H1 (cell line): ENCODE data around the gene HOGA1. TPM values are rescaled to one million over a fixed set of nuclear protein-coding genes. Genes with fewer than 3 reads are reported as not detected.

Experiments used
- EZH2 ChIP-seq: fragments of 200-600 bp; sonication (generic); IDR thresholded peaks from 2 replicates; pipeline ENCODE4 v1.7.1; 2012; ENCODE audit warnings: low read depth, mild to moderate bottlenecking, moderate library complexity, low read length, inconsistent platforms; ENCODE audit not compliant: severe bottlenecking
- JUND ChIP-seq: IDR thresholded peaks from 2 replicates; pipeline ENCODE4 v1.6.1; 2011; ENCODE audit warnings: mild to moderate bottlenecking, improper control_type of control experiment, low read length
- KDM1A ChIP-seq: fragments of 200-600, 300-600 bp; sonication (generic); IDR thresholded peaks from 2 replicates; pipeline ENCODE4 v1.7.1; 2016; ENCODE audit warnings: mild to moderate bottlenecking, low read length, borderline replicate concordance
- polyA plus RNA-seq, 7 experiments: library from polyadenylated mRNA; depleted of rRNA in 3 of 7; stranded (reverse) in 5 of 7; unstranded in 2 of 7; fragments of >200 nt in 5 of 7; fragments of 200-250 nt in 2 of 7; gene quantifications; 1 replicate in 5 of 7; 2 replicates in 1 of 7; 4 replicates in 1 of 7; pipeline versions ENCODE4 v1.2.1 to v1.2.3, GENCODE V29; 2011 to 2013; ENCODE audit warnings: missing spikeins in 2 of 7, mixed read lengths in 2 of 7
- total RNA-seq: library from RNA; stranded (reverse); fragmentation: NEBNext Ultra II Directional; extraction: Animal tissue kit (Norgen Biotek cat#: 25700); gene quantifications from 2 replicates; pipeline ENCODE4 v1.2.1, GENCODE V29; 2021
- TF ChIP-seq, protein P1 (sequence below): IDR thresholded peaks from 2 replicates; pipeline ENCODE4 v1.6.1; 2011; ENCODE audit warnings: low read length, improper control_type of control experiment
- TF ChIP-seq, protein P2 (sequence below): IDR thresholded peaks from 2 replicates; pipeline ENCODE4 v1.6.1; 2011; ENCODE audit warnings: low read depth, mild to moderate bottlenecking, low read length; ENCODE audit not compliant: insufficient read depth

The HOGA1 gene
- total and polyA plus RNA-seq, 2 of the 8 experiments (the other 6 are each of a cell fraction or from before 2014, with no cell fraction given) = 0.28 to 1.00 TPM

DNA sequence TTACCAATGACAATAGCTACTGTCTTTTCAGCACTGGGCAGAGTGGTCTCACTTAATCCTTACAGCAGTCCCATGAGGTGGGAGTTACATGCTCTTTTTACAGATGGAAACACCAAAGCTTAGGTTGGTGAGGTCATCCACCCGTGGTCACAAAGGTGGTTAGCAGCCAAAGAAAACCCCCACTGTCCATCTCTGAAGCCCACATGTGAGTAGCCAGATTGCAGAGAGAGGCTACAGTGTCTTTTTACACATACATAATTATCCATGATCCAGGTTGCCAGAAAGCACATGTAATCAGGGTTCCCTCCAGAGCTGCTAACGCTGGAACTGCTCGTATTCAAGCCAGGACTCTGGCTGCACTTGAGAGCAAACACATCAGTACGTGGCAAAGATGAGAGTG, 36.2 kb upstream of the HOGA1 start (continued):
- TF ChIP-seq, protein P1, sequence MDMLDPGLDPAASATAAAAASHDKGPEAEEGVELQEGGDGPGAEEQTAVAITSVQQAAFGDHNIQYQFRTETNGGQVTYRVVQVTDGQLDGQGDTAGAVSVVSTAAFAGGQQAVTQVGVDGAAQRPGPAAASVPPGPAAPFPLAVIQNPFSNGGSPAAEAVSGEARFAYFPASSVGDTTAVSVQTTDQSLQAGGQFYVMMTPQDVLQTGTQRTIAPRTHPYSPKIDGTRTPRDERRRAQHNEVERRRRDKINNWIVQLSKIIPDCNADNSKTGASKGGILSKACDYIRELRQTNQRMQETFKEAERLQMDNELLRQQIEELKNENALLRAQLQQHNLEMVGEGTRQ = no peak
- no peak for TF ChIP-seq JUND
- TF ChIP-seq KDM1A = no peak
- TF ChIP-seq EZH2 = no peak
- TF ChIP-seq, protein P2, sequence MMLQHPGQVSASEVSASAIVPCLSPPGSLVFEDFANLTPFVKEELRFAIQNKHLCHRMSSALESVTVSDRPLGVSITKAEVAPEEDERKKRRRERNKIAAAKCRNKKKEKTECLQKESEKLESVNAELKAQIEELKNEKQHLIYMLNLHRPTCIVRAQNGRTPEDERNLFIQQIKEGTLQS = no peak
